HFFc6 (cell line): ENCODE data around the gene ABHD8. TPM values are rescaled to one million over a fixed set of nuclear protein-coding genes. Genes with fewer than 3 reads are reported as not detected.
"Not testable (repeated sequence)": the region's sequence is repeated elsewhere in the genome, so short reads cannot be mapped to it uniquely, and the experiment has no call there.

Experiments
- DNase-seq: peaks from one replicate; pipeline ENCODE4 v3.0.0-alpha.2; 2018
- H3K27ac Mint-ChIP-seq: 2 replicates; pipeline ENCODE4 v1.8.0; 2020; ENCODE audit warnings: mild to moderate bottlenecking, mixed read lengths
- H3K27me3 Mint-ChIP-seq: 2 replicates; pipeline ENCODE4 v1.8.0; 2021; ENCODE audit warnings: mild to moderate bottlenecking, moderate library complexity, mixed read lengths; ENCODE audit not compliant: insufficient read depth
- H3K36me3 Mint-ChIP-seq: 2 replicates; pipeline ENCODE4 v1.8.0; 2021; ENCODE audit warnings: low read depth, mixed read lengths
- H3K4me1 Mint-ChIP-seq: 2 replicates; pipeline ENCODE4 v1.8.0; 2020; ENCODE audit warnings: low read depth, mixed read lengths
- H3K4me3 Mint-ChIP-seq: 2 replicates; pipeline ENCODE4 v1.8.0; 2020; ENCODE audit warnings: mild to moderate bottlenecking, moderate library complexity, mixed read lengths
- H3K9me3 Mint-ChIP-seq: 2 replicates; pipeline ENCODE4 v1.8.0; 2020; ENCODE audit warnings: mild to moderate bottlenecking, mixed read lengths
- CTCF ChIP-seq: fragments of 200-600 bp; sonication (generic); IDR thresholded peaks from 2 replicates; pipeline ENCODE4 v1.5.0; 2021; ENCODE audit warnings: antibody characterized with exemption, mild to moderate bottlenecking
- total RNA-seq, 6 experiments: library from RNA; stranded (reverse); fragmentation: NEBNext Ultra II Directional; extraction: Animal tissue kit (Norgen Biotek cat#: 25700); gene quantifications; 2 replicates in 1 of 6; 3 replicates in 5 of 6; pipeline ENCODE4 v1.2.3, GENCODE V29; 2021

The ABHD8 gene
- total RNA-seq, 6 experiments from 2014 or later = 6.7 to 9.9 (median 8.9) TPM

GRCh38 chr19:17279436-17279835 is 23.8 kb downstream of the ABHD8 start:
- Mint-ChIP-seq H3K9me3 (no peaks in the 10 kb centered on the region), H3K4me3 (no peak overlapping the region), H3K36me3 (peaks cover 12% of the 10 kb centered on the region; the same call in 1 of the 2 replicates), H3K4me1 (peaks cover 5% of the 10 kb centered on the region), H3K27ac (no peak overlapping the region), H3K27me3 (peaks cover 4% of the 10 kb centered on the region)
- TF ChIP-seq CTCF = no peak
- no peak for DNase-seq

GRCh38 chr19:17275441-17276175 is 27.6 kb downstream of the ABHD8 start:
- Mint-ChIP-seq H3K4me3 (no peak overlapping the region), H3K4me1 (no peaks in the 10 kb centered on the region)

GRCh38 chr19:17274892-17275291 is 28.3 kb downstream of the ABHD8 start:
- not testable (repeated sequence) for H3K4me3 Mint-ChIP-seq, H3K9me3 Mint-ChIP-seq, H3K27me3 Mint-ChIP-seq, DNase-seq, H3K27ac Mint-ChIP-seq, H3K4me1 Mint-ChIP-seq
- H3K36me3 Mint-ChIP-seq = peaks cover 22% of the 10 kb centered on the region

More at GRCh38 chr19:17275441-17276175, 27.6 kb downstream of the ABHD8 start:
- DNase-seq = no peak
- no peak for TF ChIP-seq CTCF
- Mint-ChIP-seq H3K27me3 (no peaks in the 10 kb centered on the region; the same call in 1 of the 2 replicates), H3K27ac (no peak overlapping the region), H3K36me3 (peaks cover 16% of the 10 kb centered on the region; the same call in 1 of the 2 replicates), H3K9me3 (no peaks in the 10 kb centered on the region)

- H3K36me3 Mint-ChIP-seq = peaks cover 12% of the 10 kb centered on the region
These were observed 34.5 kb downstream of the ABHD8 start for GRCh38 chr19:17268754-17269153.

GRCh38 chr19:17266975-17267788 is 36.0 kb downstream of the ABHD8 start, which contains the start of gene BABAM1:
Gene BABAM1, plus strand, starts transcription at chr19:17267443. Its CDS starts 1,364 bp downstream, at chr19:17268807.
- TF ChIP-seq CTCF = no peak
- H3K9me3 Mint-ChIP-seq = peaks cover 4% of the 10 kb centered on the region; the same call in 1 of the 2 replicates

More at GRCh38 chr19:17268754-17269153, 34.5 kb downstream of the ABHD8 start:
- peaks cover 4% of the 10 kb centered on the region for H3K27me3 Mint-ChIP-seq
- no peak for TF ChIP-seq CTCF
- H3K27ac Mint-ChIP-seq = peak overlapping the region; percentile 91
- DNase-seq = no peak
- peak overlapping the region; percentile 96 for H3K4me3 Mint-ChIP-seq
- peaks cover 4% of the 10 kb centered on the region; the same call in 1 of the 2 replicates for H3K9me3 Mint-ChIP-seq
- peaks cover 15% of the 10 kb centered on the region for H3K4me1 Mint-ChIP-seq

More at GRCh38 chr19:17266975-17267788, 36.0 kb downstream of the ABHD8 start, which contains the start of gene BABAM1:
- Mint-ChIP-seq H3K27ac (peak within 1 kb of the TSS; percentile 91), H3K27me3 (peaks cover 4% of the 10 kb centered on the region), H3K4me1 (peaks cover 15% of the 10 kb centered on the region), H3K36me3 (peaks cover 12% of the 10 kb centered on the region), H3K4me3 (peak within 1 kb of the TSS; percentile 96)
- DNase-seq = peak; percentile 100
